Measurements from ENCODE around the gene PRKRIP1.
A peak's percentile ranks its signal among the peaks of the same experiment; 100 is the strongest.

DNA sequence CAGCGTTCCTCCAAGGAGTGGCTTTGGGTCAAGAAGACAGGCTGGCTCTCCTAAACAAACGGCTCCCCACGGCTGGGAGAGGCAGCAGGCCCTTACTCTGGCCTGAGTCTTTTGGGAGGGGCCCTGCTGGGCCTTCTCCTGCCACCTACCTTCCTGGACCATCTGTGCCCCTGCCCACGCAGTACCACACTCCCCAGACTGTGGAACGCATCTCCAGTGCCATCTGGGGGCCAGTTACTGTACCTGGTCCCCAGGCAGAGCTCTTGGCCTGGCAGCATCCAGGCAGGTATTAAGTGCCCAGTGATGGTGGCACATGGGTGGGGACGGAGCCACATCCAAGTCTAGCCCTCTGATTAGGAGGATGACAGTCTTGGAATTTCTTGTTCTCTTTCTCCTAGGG lies 54.1 kb downstream of the PRKRIP1 start:
- TF ChIP-seq, protein P1, sequence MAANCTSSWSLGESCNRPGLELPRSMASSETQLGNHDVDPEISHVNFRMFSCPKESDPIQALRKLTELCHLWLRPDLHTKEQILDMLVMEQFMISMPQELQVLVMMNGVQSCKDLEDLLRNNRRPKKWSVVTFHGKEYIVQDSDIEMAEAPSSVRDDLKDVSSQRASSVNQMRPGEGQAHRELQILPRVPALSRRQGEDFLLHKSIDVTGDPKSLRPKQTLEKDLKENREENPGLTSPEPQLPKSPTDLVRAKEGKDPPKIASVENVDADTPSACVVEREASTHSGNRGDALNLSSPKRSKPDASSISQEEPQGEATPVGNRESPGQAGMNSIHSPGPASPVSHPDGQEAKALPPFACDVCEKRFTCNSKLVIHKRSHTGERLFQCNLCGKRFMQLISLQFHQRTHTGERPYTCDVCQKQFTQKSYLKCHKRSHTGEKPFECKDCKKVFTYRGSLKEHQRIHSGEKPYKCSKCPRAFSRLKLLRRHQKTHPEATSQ (tag by site-specific recombination; IDR thresholded peaks at IDR 0.05) = no peak
- TF ChIP-seq MZF1 (tag by site-specific recombination; IDR thresholded peaks at IDR 0.05; ENCODE audit: borderline replicate concordance) (no peak), ZBTB7A (tag by site-specific recombination; IDR thresholded peaks at IDR 0.05; ENCODE audit: low read depth) (no peak), SP2 (tag by site-specific recombination; IDR thresholded peaks at IDR 0.05) (no peak), PRDM1 (tag by site-specific recombination; IDR thresholded peaks at IDR 0.05) (no peak), ZNF701 (tag by site-specific recombination; IDR thresholded peaks at IDR 0.05) (no peak), ZNF600 (tag by site-specific recombination; IDR thresholded peaks at IDR 0.05) (no peak), HOXA7 (CRISPR knock-in tag; IDR thresholded peaks at IDR 0.05; ENCODE audit: borderline replicate concordance) (no peak), ZBTB10 (tag by site-specific recombination; IDR thresholded peaks at IDR 0.05) (no peak)
- TF ChIP-seq, protein P2, sequence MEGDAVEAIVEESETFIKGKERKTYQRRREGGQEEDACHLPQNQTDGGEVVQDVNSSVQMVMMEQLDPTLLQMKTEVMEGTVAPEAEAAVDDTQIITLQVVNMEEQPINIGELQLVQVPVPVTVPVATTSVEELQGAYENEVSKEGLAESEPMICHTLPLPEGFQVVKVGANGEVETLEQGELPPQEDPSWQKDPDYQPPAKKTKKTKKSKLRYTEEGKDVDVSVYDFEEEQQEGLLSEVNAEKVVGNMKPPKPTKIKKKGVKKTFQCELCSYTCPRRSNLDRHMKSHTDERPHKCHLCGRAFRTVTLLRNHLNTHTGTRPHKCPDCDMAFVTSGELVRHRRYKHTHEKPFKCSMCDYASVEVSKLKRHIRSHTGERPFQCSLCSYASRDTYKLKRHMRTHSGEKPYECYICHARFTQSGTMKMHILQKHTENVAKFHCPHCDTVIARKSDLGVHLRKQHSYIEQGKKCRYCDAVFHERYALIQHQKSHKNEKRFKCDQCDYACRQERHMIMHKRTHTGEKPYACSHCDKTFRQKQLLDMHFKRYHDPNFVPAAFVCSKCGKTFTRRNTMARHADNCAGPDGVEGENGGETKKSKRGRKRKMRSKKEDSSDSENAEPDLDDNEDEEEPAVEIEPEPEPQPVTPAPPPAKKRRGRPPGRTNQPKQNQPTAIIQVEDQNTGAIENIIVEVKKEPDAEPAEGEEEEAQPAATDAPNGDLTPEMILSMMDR (tag by site-specific recombination; IDR thresholded peaks at IDR 0.05) = peak; percentile 37; the same call in 1 of the 2 replicates
